ENCODE results near the gene TNS3. TPM values are rescaled to one million over a fixed set of nuclear protein-coding genes. Genes with fewer than 3 reads are reported as not detected.
"Not testable (repeated sequence)": the region's sequence is repeated elsewhere in the genome, so short reads cannot be mapped to it uniquely, and the experiment has no call there.

TNS3 gene
- total RNA-seq, 1 donor from 2014 or later: 41.2 TPM

DNA sequence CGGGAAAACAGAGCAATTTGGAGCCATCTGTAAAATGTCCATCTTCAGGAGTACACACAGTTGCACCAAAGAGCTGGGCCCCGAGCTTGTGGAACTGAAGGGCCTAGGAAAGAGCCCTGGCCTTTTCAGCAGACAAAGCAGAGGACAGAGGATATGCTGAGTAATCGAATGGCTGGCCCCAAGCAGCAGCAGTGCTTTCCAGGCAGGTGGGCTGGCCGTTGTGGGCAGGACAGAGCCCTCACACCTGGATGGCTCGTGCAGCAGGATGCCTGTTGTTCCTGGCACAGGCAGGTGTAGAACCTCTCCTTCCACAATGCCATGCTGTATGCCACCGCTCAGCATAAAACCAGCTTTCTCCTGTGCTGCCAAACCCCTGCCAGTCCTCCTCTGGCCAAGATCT is 32.5 kb upstream of the TNS3 start:
- Histone ChIP-seq H3K4me3 (ENCODE audit: low read depth, low read length) (no peak overlapping the region), H3K27me3 (ENCODE audit: control insufficient read depth, insufficient read depth, low read length) (no peaks in the 10 kb centered on the region), H3K36me3 (ENCODE audit: control insufficient read depth, insufficient read depth, low read length) (no peaks in the 10 kb centered on the region)
- TF ChIP-seq, protein P1, sequence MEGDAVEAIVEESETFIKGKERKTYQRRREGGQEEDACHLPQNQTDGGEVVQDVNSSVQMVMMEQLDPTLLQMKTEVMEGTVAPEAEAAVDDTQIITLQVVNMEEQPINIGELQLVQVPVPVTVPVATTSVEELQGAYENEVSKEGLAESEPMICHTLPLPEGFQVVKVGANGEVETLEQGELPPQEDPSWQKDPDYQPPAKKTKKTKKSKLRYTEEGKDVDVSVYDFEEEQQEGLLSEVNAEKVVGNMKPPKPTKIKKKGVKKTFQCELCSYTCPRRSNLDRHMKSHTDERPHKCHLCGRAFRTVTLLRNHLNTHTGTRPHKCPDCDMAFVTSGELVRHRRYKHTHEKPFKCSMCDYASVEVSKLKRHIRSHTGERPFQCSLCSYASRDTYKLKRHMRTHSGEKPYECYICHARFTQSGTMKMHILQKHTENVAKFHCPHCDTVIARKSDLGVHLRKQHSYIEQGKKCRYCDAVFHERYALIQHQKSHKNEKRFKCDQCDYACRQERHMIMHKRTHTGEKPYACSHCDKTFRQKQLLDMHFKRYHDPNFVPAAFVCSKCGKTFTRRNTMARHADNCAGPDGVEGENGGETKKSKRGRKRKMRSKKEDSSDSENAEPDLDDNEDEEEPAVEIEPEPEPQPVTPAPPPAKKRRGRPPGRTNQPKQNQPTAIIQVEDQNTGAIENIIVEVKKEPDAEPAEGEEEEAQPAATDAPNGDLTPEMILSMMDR (IDR thresholded peaks at IDR 0.05; ENCODE audit: insufficient read depth, low read length, poor library complexity, severe bottlenecking): no peak
- no peak for DNase-seq (ENCODE audit: low read depth)

DNA sequence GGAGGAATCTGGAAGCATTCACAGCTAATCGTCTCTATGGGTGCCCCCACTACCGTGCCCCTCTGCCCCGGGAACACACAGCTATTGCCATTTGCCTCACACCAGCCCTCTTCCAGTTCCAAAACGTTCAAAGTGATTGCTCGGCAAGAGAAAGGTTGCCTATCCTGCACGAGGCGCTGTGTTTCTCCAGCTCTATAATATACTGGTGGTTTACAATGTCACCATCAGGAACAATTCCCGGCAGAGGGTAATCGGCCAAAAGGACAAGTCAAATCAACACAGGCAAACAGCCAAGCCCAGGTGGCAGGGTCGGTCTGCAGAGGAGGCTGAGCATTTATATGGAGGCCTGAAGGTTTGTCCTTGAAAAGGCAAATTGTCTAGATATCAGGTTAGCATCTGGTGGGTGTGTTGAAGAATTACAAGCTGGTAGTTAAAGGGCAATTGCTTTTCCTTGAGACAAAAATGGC is 29.2 kb upstream of the TNS3 start:
- H3K27me3 ChIP-seq (ENCODE audit: control insufficient read depth, insufficient read depth, low read length): no peaks in the 10 kb centered on the region
- TF ChIP-seq, protein P1 (IDR thresholded peaks at IDR 0.05; ENCODE audit: insufficient read depth, low read length, poor library complexity, severe bottlenecking): no peak

DNA sequence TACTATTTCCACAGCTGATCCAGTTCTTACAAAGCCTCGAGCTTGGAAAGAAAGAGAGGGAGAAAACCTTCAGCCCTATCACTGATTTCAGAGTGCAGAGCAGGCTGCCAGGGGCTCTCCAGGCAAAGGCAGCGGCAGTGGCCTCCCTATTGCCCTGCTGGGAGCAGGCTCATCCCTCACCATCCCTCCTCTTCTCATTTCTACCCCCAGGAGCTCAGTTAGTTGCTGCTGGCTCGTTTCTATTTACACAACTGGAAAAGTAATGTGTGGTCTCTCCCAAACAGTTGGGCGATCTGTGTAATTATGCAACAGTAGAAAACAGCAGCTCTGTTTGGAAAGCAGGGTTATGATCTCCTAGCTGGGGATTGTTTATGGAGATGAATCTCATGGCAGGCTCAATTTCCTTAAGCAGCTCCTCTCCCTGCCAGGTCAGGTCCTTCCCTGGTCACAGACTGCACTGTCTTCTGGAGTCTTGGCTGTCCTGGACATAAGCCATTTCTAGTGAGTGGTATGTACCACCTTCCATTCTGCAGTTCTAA is 28.7 kb upstream of the TNS3 start:
- no peak for DNase-seq (ENCODE audit: low read depth)
- Histone ChIP-seq H3K36me3 (ENCODE audit: control insufficient read depth, insufficient read depth, low read length) (no peaks in the 10 kb centered on the region), H3K4me3 (ENCODE audit: low read depth, low read length) (no peak overlapping the region), H3K27me3 (ENCODE audit: control insufficient read depth, insufficient read depth, low read length) (no peaks in the 10 kb centered on the region)
- TF ChIP-seq, protein P1 (IDR thresholded peaks at IDR 0.05; ENCODE audit: insufficient read depth, low read length, poor library complexity, severe bottlenecking): no peak

More for the DNA sequence above, 29.2 kb upstream of the TNS3 start:
- H3K4me3 ChIP-seq (ENCODE audit: low read depth, low read length): no peak overlapping the region
- no peaks in the 10 kb centered on the region for H3K36me3 ChIP-seq (ENCODE audit: control insufficient read depth, insufficient read depth, low read length)
- no peak for DNase-seq (ENCODE audit: low read depth)

DNA sequence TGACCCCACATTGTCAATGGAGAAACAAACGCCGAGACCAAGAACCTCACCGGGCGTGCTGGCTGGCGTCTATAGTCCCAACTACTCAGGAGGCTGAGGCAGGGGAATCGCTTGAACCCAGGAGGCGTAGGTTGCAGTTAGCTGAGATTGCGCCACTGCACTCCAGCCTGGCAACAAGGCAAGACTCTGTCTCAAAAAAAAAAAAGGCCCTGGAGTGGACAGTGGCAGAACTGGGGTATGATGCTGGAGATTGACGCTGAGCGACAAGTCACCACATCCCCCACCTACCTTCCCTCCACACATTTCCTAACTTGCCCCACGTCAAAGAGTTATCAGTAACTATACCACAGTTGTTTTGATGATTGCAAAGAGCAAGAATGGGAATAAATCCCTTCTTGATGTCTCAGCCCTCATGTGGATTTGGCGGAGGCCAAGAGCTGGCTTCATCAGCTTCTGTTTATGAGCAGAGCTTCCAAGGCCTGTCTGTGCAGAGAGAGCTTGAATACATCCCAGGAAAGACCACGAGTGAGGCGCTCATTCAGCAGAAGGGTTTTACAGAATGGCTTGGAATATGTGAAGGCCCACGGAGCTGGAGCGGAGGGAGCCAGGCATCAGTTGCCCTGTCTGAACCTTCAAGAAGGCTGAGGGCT is 28.0 kb upstream of the TNS3 start:
- H3K36me3 ChIP-seq (ENCODE audit: control insufficient read depth, insufficient read depth, low read length): no peaks in the 10 kb centered on the region
- no peak overlapping the region for H3K4me3 ChIP-seq (ENCODE audit: low read depth, low read length)
- no peak for DNase-seq (ENCODE audit: low read depth)
- TF ChIP-seq, protein P1 (IDR thresholded peaks at IDR 0.05; ENCODE audit: insufficient read depth, low read length, poor library complexity, severe bottlenecking): no peak
- no peaks in the 10 kb centered on the region for H3K27me3 ChIP-seq (ENCODE audit: control insufficient read depth, insufficient read depth, low read length)

DNA sequence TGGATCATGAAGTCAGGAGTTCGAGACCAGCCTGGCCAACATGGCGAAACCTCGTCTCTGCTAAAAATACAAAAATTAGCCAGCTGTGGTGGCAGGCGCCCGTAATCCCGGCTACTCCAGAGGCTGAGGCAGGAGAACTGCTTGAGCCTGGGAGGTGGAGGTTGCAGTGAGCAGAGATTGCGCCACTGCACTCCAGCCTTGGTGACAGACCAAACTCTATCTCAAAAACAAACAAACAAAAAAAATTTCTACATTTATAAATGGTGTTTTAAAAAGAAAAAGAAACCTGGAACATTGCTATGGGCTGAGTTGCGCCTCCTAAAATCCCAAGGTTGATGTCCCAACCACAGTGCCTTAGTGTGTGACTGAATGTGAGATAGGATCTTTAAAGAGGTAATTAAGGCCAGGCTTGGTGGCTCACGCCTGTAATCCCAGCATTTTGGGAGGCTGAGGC is 24.7 kb upstream of the TNS3 start:
- not testable (repeated sequence) for H3K4me3 ChIP-seq (ENCODE audit: low read depth, low read length); H3K27me3 ChIP-seq (ENCODE audit: control insufficient read depth, insufficient read depth, low read length); H3K36me3 ChIP-seq (ENCODE audit: control insufficient read depth, insufficient read depth, low read length); DNase-seq (ENCODE audit: low read depth)

DNA sequence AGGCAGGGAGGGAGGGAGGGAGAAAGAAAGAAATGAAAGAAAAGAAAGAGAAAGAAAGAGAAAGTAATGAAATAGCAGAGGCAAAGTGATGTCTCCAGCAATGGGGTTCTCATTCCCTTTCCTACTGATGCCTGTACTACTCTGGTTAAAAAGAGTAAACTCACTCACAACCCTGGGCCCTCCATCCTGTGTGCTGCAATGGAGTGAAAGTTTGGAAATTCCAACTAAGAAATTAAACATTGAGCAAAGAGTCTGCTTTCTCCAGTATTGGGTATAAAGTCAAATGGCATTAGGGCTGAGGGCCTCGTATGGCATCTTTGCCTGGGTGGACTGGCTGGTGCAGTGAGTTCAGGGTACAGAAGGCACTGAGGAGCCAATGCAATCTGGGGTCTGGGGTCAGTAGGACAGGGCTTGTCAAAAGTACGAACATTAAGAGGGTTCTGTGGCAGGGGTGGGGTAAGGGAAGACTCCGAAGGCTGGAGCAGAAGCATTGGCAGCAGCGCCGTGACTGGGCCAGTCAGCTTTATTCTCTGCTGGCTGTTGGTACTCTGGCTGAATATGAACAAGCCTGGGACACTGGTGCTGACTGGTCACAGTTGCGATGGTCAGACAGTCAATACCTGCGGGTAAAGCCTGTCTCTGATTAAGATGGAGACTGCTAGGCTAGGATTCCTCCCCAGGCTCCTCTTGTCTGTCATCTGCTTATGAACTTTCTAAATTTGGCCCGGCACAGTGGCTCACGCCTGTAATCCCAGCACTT is 24.1 kb upstream of the TNS3 start:
- no peak for DNase-seq (ENCODE audit: low read depth)
- Histone ChIP-seq H3K27me3 (ENCODE audit: control insufficient read depth, insufficient read depth, low read length) (no peaks in the 10 kb centered on the region), H3K36me3 (ENCODE audit: control insufficient read depth, insufficient read depth, low read length) (no peaks in the 10 kb centered on the region), H3K4me3 (ENCODE audit: low read depth, low read length) (no peak overlapping the region)
- TF ChIP-seq, protein P1 (IDR thresholded peaks at IDR 0.05; ENCODE audit: insufficient read depth, low read length, poor library complexity, severe bottlenecking): no peak
